ENCODE results near the gene CABP2.

CABP2 gene

GRCh38 chr11:67494371-67495233, 28.6 kb downstream of the CABP2 start:
- TF ChIP-seq FOXM1 (IDR thresholded peaks at IDR 0.05; ENCODE audit: borderline replicate concordance, low read depth), result no peak
- TF ChIP-seq, protein P1, sequence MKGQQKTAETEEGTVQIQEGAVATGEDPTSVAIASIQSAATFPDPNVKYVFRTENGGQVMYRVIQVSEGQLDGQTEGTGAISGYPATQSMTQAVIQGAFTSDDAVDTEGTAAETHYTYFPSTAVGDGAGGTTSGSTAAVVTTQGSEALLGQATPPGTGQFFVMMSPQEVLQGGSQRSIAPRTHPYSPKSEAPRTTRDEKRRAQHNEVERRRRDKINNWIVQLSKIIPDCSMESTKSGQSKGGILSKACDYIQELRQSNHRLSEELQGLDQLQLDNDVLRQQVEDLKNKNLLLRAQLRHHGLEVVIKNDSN (IDR thresholded peaks at IDR 0.05), result no peak
- no peak for TF ChIP-seq CEBPB (IDR thresholded peaks at IDR 0.05)
- TF ChIP-seq YY1 (IDR thresholded peaks at IDR 0.05; ENCODE audit: low read depth), result no peak
- no peak for TF ChIP-seq TAF1 (IDR thresholded peaks at IDR 0.05; ENCODE audit: low read depth)
- no peak for TF ChIP-seq TCF12 (IDR thresholded peaks at IDR 0.05; ENCODE audit: low read depth)
- no peak for TF ChIP-seq ZBTB7A (IDR thresholded peaks at IDR 0.05; ENCODE audit: low read depth)
- TF ChIP-seq TEAD4 (IDR thresholded peaks at IDR 0.05), result no peak
- no peak for TF ChIP-seq CREB1 (IDR thresholded peaks at IDR 0.05; ENCODE audit: low read depth)
- TF ChIP-seq EP300 (IDR thresholded peaks at IDR 0.05; ENCODE audit: borderline replicate concordance), result no peak
- no peak for TF ChIP-seq RAD21 (IDR thresholded peaks at IDR 0.05; ENCODE audit: low read depth)
- no peak for TF ChIP-seq REST (IDR thresholded peaks at IDR 0.05; ENCODE audit: low read depth)
- TF ChIP-seq EGR1 (IDR thresholded peaks at IDR 0.05), result no peak
- TF ChIP-seq, protein P2, sequence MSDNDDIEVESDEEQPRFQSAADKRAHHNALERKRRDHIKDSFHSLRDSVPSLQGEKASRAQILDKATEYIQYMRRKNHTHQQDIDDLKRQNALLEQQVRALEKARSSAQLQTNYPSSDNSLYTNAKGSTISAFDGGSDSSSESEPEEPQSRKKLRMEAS (IDR thresholded peaks at IDR 0.05), result no peak
- no peak for TF ChIP-seq NFIC (IDR thresholded peaks at IDR 0.05)

GRCh38 chr11:67493548-67494370, 29.5 kb downstream of the CABP2 start:
- no peak for TF ChIP-seq CREB1 (IDR thresholded peaks at IDR 0.05; ENCODE audit: low read depth)
- no peak for TF ChIP-seq NFIC (IDR thresholded peaks at IDR 0.05)
- TF ChIP-seq TAF1 (IDR thresholded peaks at IDR 0.05; ENCODE audit: low read depth), result no peak
- TF ChIP-seq EP300 (IDR thresholded peaks at IDR 0.05; ENCODE audit: borderline replicate concordance), result no peak
- TF ChIP-seq EGR1 (IDR thresholded peaks at IDR 0.05), result no peak
- no peak for TF ChIP-seq ZBTB7A (IDR thresholded peaks at IDR 0.05; ENCODE audit: low read depth)
- TF ChIP-seq TEAD4 (IDR thresholded peaks at IDR 0.05), result no peak
- no peak for TF ChIP-seq REST (IDR thresholded peaks at IDR 0.05; ENCODE audit: low read depth)
- TF ChIP-seq, protein P2 (IDR thresholded peaks at IDR 0.05), result no peak
- TF ChIP-seq FOXM1 (IDR thresholded peaks at IDR 0.05; ENCODE audit: borderline replicate concordance, low read depth), result no peak
- no peak for TF ChIP-seq CEBPB (IDR thresholded peaks at IDR 0.05)
- TF ChIP-seq RAD21 (IDR thresholded peaks at IDR 0.05; ENCODE audit: low read depth), result no peak
- TF ChIP-seq YY1 (IDR thresholded peaks at IDR 0.05; ENCODE audit: low read depth), result no peak
- TF ChIP-seq TCF12 (IDR thresholded peaks at IDR 0.05; ENCODE audit: low read depth), result no peak
- TF ChIP-seq, protein P1 (IDR thresholded peaks at IDR 0.05), result no peak

DNA sequence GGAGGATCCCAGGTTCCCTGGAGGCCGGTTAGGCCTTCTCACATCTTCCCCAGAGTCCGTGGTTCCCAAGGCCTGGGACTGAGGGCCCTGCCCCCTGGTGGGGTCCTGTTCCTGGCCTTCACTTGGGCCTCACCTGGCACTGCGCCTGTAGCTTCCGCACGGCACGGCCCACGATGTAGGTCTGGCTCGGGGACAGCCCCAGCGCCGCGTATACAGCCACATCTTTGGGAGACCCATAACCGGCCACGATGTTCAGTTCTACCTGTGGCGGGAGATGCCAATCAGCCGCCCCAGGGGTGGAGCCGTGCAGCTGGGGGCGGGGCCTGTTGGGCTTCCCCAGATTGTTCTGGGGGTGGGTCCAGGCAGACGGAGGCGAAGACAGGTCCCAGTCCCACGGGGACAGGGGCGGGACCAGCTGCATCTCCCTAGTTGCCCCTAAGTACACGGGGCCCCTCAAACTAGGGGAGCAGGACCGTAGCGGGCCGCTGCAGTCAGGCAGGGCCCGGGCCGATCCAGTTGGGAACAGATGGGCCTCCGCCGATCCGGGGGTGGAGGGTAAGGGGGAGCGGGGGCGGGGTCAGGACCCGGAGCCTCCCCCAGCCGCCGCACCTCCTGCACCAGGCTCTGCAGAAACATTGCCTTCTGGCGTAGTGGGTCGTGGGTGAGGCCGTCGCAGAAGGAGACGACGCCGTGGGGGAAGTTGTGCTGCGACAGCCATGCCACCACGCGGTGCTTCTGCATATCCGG, 30.3 kb downstream of the CABP2 start:
- TF ChIP-seq EP300 (IDR thresholded peaks at IDR 0.05; ENCODE audit: borderline replicate concordance), result no peak
- TF ChIP-seq, protein P1 (IDR thresholded peaks at IDR 0.05), result no peak
- TF ChIP-seq ZBTB7A (IDR thresholded peaks at IDR 0.05; ENCODE audit: low read depth), result no peak
- no peak for TF ChIP-seq FOXM1 (IDR thresholded peaks at IDR 0.05; ENCODE audit: borderline replicate concordance, low read depth)
- no peak for TF ChIP-seq EGR1 (IDR thresholded peaks at IDR 0.05)
- TF ChIP-seq, protein P2 (IDR thresholded peaks at IDR 0.05), result no peak
- no peak for TF ChIP-seq CREB1 (IDR thresholded peaks at IDR 0.05; ENCODE audit: low read depth)
- TF ChIP-seq TCF12 (IDR thresholded peaks at IDR 0.05; ENCODE audit: low read depth), result no peak
- no peak for TF ChIP-seq TEAD4 (IDR thresholded peaks at IDR 0.05)
